CD4-positive, alpha-beta T cell treated with Interleukin-15 for 4 hours (primary cell): Measurements from ENCODE around the gene KIRREL3.

Source experiments
- DNase-seq: peaks from one replicate; pipeline ENCODE4 v3.0.0-alpha.2; 2020; ENCODE audit warnings: low spot score

The KIRREL3 gene

GRCh38 chr11:126465573-126466188 is 534.9 kb downstream of the KIRREL3 start:
- DNase-seq, result no peak

- DNase-seq, result no peak
Measured at GRCh38 chr11:126464796-126465195, 535.8 kb downstream of the KIRREL3 start.

GRCh38 chr11:126462422-126462821 is 538.1 kb downstream of the KIRREL3 start:
- no peak for DNase-seq

DNA sequence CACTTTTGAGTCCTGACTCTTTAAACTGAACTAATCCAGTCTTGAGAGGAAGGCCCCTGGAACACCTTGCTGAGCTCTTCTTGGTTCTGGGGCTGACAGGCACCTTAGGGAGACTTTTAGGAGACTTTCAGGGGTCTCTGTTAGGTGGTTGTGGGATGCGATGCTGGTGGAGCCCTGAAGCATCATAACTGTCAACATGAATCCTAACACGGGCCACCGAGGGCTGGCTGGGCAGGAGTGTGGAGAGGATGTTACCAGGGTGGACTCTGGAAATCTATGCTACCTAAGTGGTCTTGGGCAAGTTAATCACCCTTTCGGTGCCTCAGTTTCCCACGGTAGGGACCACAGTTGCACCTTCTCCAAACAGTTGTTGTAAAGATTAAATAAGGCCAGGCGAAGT is 538.6 kb downstream of the KIRREL3 start:
- DNase-seq, result no peak

- no peak for DNase-seq
Measured at GRCh38 chr11:126461096-126461440, 539.5 kb downstream of the KIRREL3 start.

DNA sequence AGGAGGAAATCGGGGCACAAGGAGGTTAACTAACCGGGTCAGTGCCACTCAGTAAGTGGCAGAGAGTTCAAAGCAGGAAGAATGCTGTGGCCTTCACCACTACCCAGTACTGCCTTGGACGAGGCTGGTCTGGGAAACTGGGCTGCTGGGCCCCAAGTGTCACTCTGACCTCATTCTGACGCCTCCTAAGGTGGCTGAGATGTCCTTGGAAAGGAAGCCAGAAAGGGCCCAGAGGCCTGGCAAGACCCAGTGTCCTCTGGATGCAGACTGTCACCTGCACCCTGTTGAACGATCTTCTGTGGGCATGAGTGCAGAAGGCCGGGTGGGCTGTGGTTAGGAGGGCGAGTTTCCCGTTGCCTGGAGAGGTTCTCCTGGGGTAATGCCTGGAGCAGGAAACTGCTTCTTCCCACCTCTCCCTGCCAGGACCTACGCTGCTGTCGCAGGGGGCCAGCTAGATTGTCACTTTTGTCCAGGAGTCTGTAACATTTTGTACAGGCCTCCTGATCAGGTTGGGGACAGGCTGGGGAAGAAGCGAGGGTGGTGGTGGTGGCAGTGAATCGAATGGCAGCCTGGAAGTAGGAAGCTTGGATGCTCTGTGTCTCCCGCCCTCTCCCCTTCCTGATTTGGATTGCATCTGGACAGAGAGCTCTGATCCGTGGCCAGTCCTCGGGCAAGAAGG is 540.0 kb downstream of the KIRREL3 start:
- DNase-seq, result no peak

DNA sequence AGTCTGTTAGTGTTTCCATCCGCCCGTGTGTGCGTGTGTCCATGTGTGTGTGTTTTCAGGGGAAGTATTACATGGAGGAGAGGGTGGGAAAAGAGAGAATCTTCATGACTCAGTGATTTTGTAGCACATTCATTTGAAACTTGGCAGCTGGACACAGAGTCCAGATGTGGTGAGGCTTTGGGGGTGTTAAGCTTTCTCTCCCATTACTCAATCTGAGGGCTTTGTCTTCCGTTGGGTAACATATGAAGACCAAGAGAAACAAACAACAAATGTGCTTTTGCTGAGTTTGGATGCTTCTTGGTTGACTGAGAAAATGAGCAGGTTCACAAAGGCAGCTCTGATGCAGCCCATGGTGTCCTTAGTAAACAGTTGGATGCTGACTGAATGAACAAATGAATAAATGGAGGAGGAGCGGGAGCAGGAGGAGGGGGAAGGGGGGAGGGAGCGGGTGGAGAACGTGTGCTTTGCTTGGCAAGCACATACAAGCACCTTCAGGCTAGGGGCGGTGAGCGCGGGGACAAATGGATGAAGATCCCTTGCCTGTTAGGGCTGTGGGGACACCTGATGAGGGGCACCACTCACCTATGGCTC is 540.8 kb downstream of the KIRREL3 start:
- DNase-seq, result no peak

GRCh38 chr11:126457817-126458216 is 542.8 kb downstream of the KIRREL3 start:
- DNase-seq, result no peak

GRCh38 chr11:126456783-126457542 is 543.6 kb downstream of the KIRREL3 start:
- no peak for DNase-seq

- no peak for DNase-seq
Measured at GRCh38 chr11:126456089-126456488, 544.5 kb downstream of the KIRREL3 start.

- no peak for DNase-seq
Measured at GRCh38 chr11:126452241-126453101, 548.1 kb downstream of the KIRREL3 start.

GRCh38 chr11:126451211-126451802 is 549.3 kb downstream of the KIRREL3 start:
- DNase-seq, result no peak

GRCh38 chr11:126450806-126451205 is 549.8 kb downstream of the KIRREL3 start:
- no peak for DNase-seq

DNA sequence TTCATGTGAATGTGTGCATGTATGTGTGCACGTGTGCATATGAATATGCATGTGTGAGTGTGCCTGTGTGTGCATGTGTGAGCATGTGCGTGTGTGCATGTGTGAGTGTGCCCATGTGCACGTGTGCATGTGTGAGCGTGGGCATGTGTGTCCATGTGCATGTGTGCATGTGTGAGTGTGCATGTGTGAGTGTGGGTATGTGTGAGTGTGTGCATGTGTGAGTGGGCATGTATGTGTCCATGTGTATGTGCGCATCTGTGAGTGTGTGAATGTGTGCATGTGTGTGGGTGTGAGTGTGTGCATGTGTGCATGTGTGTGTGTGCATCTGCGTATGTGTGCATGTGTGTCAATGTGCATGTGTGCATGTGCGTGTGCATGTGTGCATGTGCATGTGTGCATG is 550.4 kb downstream of the KIRREL3 start:
- DNase-seq, result no peak

GRCh38 chr11:126446581-126446980 is 554.0 kb downstream of the KIRREL3 start:
- DNase-seq, result no peak

GRCh38 chr11:126444072-126444471 is 556.5 kb downstream of the KIRREL3 start:
- DNase-seq, result no peak

DNA sequence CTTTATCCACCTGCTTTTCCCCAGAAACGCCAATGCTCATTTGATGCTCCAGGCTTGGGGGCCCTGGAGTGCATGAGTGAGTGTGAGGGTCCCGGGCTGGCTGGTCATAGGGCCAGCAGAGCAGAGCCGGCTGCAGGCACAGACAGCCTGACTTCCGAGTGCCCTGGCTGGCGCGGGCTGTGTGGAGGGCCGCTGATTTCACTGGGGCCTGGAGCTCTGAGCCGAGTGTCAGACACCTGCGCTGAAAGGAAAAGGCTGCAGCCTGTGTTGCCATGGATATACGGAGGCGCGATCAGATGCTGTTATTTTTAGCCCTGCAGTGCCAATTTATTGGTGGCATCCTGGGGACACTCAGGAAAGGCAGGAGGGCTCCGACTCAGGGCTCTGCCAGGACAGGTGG is 557.5 kb downstream of the KIRREL3 start:
- no peak for DNase-seq

- DNase-seq, result peak; percentile 70
Measured at GRCh38 chr11:126440792-126441514, 559.6 kb downstream of the KIRREL3 start.

- no peak for DNase-seq
Measured at GRCh38 chr11:126440276-126440675, 560.3 kb downstream of the KIRREL3 start.

DNA sequence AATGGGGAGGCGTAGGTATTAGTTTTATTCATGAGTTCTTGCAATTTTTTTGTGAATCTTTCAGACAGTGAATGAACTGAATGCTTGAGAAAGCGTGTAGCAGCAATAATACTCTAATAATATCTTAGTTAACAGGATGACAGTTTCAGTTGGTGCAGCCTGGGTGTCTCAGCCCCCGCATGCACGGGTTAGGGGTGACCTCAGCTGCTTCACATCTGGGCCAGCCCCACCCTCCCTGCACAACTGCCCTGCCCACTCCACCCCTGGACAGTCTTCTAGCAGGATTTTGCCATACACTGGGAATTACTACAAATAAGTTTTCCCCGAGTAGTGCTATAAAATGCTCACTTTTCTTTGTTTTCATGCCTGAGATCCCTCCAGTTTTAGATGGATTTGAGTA is 561.9 kb downstream of the KIRREL3 start:
- DNase-seq, result no peak

DNA sequence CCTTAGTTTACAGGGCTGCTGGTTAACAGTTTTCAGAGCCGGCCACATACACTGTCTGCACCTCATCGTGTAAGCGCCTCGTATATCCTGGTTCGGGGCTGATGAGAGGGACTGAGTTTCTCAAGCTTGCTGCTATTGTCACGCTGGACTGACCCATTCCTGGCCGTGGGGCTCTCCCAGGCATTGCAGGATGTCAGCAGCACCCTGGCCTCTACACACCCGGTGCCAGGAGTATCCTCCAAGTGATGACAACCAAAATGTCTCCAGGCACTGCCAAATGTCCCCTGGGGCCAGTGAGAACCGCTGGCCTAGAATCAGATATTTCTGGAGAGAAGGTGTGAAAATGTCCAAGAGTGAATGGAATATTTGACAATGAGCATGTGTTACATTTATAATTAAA is 562.3 kb downstream of the KIRREL3 start:
- no peak for DNase-seq
